ENCODE measurements around the gene PTPRM. TPM values are rescaled to one million over a fixed set of nuclear protein-coding genes. Genes with fewer than 3 reads are reported as not detected.

Gene PTPRM
- polyA plus RNA-seq, 1 of the 3 experiments (the other 2 are of a cell fraction): 16.0 TPM

GRCh38 chr18:7914834-7915670 is 347.9 kb downstream of the PTPRM start:
- H2AFZ ChIP-seq (ENCODE audit: low read depth): no peak overlapping the region
- no peak overlapping the region for H3K4me2 ChIP-seq
- H3K36me3 ChIP-seq (replicated peaks in 1 of 2; ENCODE audit: control insufficient read depth in 1 of 2, insufficient read depth in 2 of 2, low read length in 1 of 2): peaks cover 0 to 3% of the 10 kb centered on the region in 2 experiments
- no peak overlapping the region for H3K4me3 ChIP-seq (ENCODE audit: low read depth in 2 of 2, low read length in 1 of 2)
- POLR2A ChIA-PET: no interaction called here
- H3K79me2 ChIP-seq (ENCODE audit: insufficient read depth): no peaks in the 10 kb centered on the region
- H3K9me3 ChIP-seq: no peaks in the 10 kb centered on the region
- TF ChIP-seq REST (IDR thresholded peaks at IDR 0.05; ENCODE audit: low read depth, low read length) (no peak), PBX3 (IDR thresholded peaks at IDR 0.05) (no peak), CTCF (IDR thresholded peaks at IDR 0.05) (no peak), TCF12 (IDR thresholded peaks at IDR 0.05) (no peak), TAF1 (IDR thresholded peaks at IDR 0.05; ENCODE audit: borderline replicate concordance, low read depth, low read length) (no peak)
- no peak for DNase-seq
- WGBS (ENCODE audit: low lambda C conversion rate): 44% methylated on average over 5 of the region's 5 CpGs
- CTCF ChIA-PET: no interaction called here
- H3K9ac ChIP-seq: no peak overlapping the region
- no peaks in the 10 kb centered on the region for H3K4me1 ChIP-seq (ENCODE audit: control insufficient read depth in 1 of 2, insufficient read depth in 2 of 2, low read depth in 1 of 2, low read length in 1 of 2)
- no peaks in the 10 kb centered on the region for H3F3A ChIP-seq (replicated peaks; ENCODE audit: insufficient read depth)
- no peaks in the 10 kb centered on the region for H3K9me2 ChIP-seq
- no peak overlapping the region for H3K27ac ChIP-seq (ENCODE audit: low read depth in 2 of 2, low read length in 1 of 2)
- H3K27me3 ChIP-seq (ENCODE audit: insufficient read depth): no peaks in the 10 kb centered on the region
- no peaks in the 10 kb centered on the region for H4K20me1 ChIP-seq (ENCODE audit: insufficient read depth)

- no peak overlapping the region for H2AFZ ChIP-seq (ENCODE audit: low read depth)
- no peaks in the 10 kb centered on the region for H3K9me2 ChIP-seq
- no peaks in the 10 kb centered on the region for H3F3A ChIP-seq (replicated peaks; ENCODE audit: insufficient read depth)
- peaks cover 0 to 2% of the 10 kb centered on the region in 2 experiments; a peak in 1 of 4 replicates for H3K4me1 ChIP-seq (ENCODE audit: control insufficient read depth in 1 of 2, insufficient read depth in 2 of 2, low read depth in 1 of 2, low read length in 1 of 2)
- DNase-seq: no peak
- no peak overlapping the region for H3K27ac ChIP-seq (ENCODE audit: low read depth in 2 of 2, low read length in 1 of 2)
- ChIA-PET CTCF (interaction anchor here (0.8 to 1.4 kb wide), 2 partner anchors 8 to 10 kb away, joined by 4 read pairs; no protein-coding TSS in a partner anchor), POLR2A (no interaction called here)
- H3K4me2 ChIP-seq: no peak overlapping the region
- no peak overlapping the region for H3K9ac ChIP-seq
- no peak overlapping the region for H3K4me3 ChIP-seq (ENCODE audit: low read depth in 2 of 2, low read length in 1 of 2)
- H4K20me1 ChIP-seq (ENCODE audit: insufficient read depth): no peaks in the 10 kb centered on the region
- H3K79me2 ChIP-seq (ENCODE audit: insufficient read depth): no peaks in the 10 kb centered on the region
- H3K27me3 ChIP-seq (ENCODE audit: insufficient read depth): no peaks in the 10 kb centered on the region
- peaks cover 0 to 3% of the 10 kb centered on the region in 2 experiments for H3K36me3 ChIP-seq (replicated peaks in 1 of 2; ENCODE audit: control insufficient read depth in 1 of 2, insufficient read depth in 2 of 2, low read length in 1 of 2)
- H3K9me3 ChIP-seq: no peaks in the 10 kb centered on the region
- 52% methylated on average over 2 of the region's 2 CpGs for WGBS (ENCODE audit: low lambda C conversion rate)
- no peak for TF ChIP-seq TEAD4 (IDR thresholded peaks at IDR 0.05; ENCODE audit: borderline replicate concordance, insufficient read depth)
- TF ChIP-seq NRF1 (IDR thresholded peaks at IDR 0.05; ENCODE audit: low read depth, low read length): no peak
- TF ChIP-seq RCOR1 (IDR thresholded peaks at IDR 0.05; ENCODE audit: low read length): no peak
- TF ChIP-seq FOXJ3 (CRISPR knock-in tag; IDR thresholded peaks at IDR 0.05): no peak
- TF ChIP-seq ELF1 (IDR thresholded peaks at IDR 0.05): no peak
- TF ChIP-seq RAD21 (IDR thresholded peaks at IDR 0.05; ENCODE audit: low read length): no peak
- TF ChIP-seq USF1 (IDR thresholded peaks at IDR 0.05; ENCODE audit: borderline replicate concordance, low read depth): no peak
- TF ChIP-seq GABPA (IDR thresholded peaks at IDR 0.05; ENCODE audit: low read depth): no peak
- TF ChIP-seq GATA2 (CRISPR knock-in tag; IDR thresholded peaks at IDR 0.05): no peak
- TF ChIP-seq RXRA (IDR thresholded peaks at IDR 0.05; ENCODE audit: borderline replicate concordance, low read depth): no peak
- no peak for TF ChIP-seq SMC3 (IDR thresholded peaks at IDR 0.05; ENCODE audit: low read depth, low read length)
- TF ChIP-seq FOSL2 (IDR thresholded peaks at IDR 0.05; ENCODE audit: borderline replicate concordance, low read depth): no peak
- no peak for TF ChIP-seq CHD2 (IDR thresholded peaks at IDR 0.05; ENCODE audit: low read length, partially characterized antibody)
- no peak for TF ChIP-seq MEF2A (IDR thresholded peaks at IDR 0.05; ENCODE audit: borderline replicate concordance, low read depth)
- TF ChIP-seq EP300 (IDR thresholded peaks at IDR 0.05; ENCODE audit: borderline replicate concordance in 1 of 2, low read depth in 1 of 2, low read length in 1 of 2): no peak
These were observed 351.6 kb downstream of the PTPRM start for GRCh38 chr18:7918701-7919100.
